AG09319 (cell line): ENCODE results near the gene CSHL1.

ENCODE experiments used
- DNase-seq: peaks from one replicate; pipeline ENCODE4 v3.0.0-alpha.2; 2010; ENCODE audit warnings: low read depth; ENCODE audit errors: extremely low read depth
- TF ChIP-seq, protein P1 (sequence below): IDR thresholded peaks from 2 replicates; pipeline ENCODE4 v1.5.1; 2011; ENCODE audit warnings: low read depth, mild to moderate bottlenecking, inconsistent platforms, low read length, moderate library complexity

Gene CSHL1

DNA sequence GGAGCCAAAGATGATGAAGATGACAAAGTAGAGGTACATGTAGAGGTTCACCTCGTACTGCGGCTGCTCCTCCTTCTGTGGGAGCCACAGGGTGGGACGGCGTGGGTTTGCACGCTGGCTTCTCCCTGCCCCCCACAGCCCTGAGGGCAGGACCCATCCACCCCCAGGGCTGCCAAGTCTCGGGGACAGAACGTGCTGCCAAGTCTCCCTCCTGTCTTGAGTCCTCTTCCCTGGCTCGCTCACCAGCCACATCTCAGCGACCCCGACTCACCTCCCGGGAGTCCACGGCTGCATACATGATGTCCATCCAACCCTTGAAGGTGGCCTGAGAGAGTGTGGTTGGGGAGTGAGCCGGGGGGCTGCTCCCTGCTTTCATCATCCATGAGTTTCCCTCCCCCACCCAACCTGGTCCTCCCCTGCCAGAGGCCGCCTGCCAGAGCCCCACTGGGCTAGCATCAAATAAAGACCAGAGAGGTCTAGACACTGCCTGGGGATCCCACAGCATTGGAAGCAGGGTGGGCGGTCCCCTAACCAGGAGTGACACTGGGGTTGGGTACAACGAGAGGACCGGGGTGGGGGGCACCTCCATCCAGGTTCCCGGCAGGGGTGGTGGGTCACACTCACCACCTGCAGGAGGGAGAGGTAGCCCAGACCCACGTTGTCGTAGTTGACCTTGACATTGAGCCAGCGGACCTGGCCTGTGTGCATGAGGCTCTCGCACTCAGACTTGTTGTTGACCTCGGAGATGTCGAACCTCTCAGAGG is 33.9 kb upstream of the CSHL1 start:
- TF ChIP-seq, protein P1, sequence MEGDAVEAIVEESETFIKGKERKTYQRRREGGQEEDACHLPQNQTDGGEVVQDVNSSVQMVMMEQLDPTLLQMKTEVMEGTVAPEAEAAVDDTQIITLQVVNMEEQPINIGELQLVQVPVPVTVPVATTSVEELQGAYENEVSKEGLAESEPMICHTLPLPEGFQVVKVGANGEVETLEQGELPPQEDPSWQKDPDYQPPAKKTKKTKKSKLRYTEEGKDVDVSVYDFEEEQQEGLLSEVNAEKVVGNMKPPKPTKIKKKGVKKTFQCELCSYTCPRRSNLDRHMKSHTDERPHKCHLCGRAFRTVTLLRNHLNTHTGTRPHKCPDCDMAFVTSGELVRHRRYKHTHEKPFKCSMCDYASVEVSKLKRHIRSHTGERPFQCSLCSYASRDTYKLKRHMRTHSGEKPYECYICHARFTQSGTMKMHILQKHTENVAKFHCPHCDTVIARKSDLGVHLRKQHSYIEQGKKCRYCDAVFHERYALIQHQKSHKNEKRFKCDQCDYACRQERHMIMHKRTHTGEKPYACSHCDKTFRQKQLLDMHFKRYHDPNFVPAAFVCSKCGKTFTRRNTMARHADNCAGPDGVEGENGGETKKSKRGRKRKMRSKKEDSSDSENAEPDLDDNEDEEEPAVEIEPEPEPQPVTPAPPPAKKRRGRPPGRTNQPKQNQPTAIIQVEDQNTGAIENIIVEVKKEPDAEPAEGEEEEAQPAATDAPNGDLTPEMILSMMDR, result no peak
- no peak for DNase-seq

DNA sequence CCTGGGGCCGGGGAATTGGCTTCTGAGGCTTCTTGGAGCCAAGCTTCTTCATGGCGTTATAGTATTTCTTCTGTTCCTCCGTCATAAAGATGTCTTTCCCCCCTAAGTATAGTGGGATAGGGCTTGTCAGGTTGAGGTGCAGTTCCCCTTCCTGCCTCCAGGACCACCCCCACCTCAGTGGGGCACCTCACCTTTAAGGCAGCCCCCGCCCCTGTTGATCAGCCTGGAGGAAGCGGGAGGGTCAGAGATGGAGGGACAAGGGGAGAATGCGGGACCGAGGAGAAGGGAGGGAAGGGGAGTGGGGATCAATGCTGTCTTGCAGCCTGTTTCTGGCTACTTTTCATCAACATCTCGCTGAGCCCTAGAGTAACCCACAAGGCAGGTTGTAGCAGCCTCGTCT is 32.7 kb upstream of the CSHL1 start:
- no peak for DNase-seq
- TF ChIP-seq, protein P1, result no peak

DNA sequence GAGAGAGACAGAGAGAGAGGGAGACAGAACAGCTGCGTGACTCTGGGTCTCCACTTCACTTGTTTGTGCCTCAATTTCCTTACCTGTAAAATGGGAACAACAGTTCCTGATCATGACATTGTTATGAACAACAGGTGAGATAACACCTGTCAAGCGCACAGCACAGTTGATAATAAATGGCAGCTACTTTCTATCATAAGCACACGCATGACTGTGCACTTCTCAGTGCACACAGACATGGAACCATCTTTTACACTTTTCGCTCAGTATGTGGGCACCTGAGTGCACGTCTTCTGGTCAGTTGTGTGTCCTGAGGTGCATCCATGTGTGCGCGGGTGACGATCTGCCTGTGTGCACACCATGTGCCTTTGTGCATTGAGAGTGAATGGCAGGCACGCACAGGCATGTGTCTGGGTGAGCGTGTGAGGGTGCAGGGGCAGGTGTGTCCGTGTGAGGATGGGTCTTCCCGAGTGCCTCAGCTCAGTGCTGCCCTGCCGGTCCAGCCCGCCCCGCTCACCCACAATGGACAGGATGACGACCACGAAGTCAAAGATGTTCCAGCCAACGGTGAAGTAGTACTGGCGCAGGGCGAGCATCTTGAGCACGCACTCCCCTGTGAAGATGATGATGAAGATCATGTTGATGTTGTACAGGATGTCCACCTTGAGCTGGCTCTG is 31.4 kb upstream of the CSHL1 start:
- DNase-seq, result no peak

DNA sequence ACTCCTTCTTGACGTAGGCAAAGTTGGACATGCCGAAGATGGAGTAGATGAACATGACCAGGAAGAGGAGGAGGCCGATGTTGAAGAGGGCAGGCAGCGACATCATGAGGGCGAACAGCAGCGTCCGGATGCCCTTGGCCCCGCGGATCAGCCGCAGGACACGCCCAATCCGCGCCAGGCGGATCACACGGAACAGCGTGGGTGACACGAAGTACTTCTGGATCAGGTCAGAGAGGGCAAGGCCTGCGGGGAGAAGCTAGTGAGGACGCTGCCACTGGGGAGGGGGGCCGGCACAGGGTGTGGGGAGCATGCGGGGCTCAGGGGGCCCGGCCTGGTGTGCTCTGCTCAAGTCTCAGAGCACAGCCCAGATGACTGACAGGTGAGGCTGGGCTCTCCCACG is 30.7 kb upstream of the CSHL1 start:
- DNase-seq, result no peak
- TF ChIP-seq, protein P1, result no peak

More for the DNA sequence above, 31.4 kb upstream of the CSHL1 start:
- TF ChIP-seq, protein P1, result no peak

GRCh38 chr17:63941162-63941561 is 30.1 kb upstream of the CSHL1 start:
- TF ChIP-seq, protein P1, result no peak
- no peak for DNase-seq

DNA sequence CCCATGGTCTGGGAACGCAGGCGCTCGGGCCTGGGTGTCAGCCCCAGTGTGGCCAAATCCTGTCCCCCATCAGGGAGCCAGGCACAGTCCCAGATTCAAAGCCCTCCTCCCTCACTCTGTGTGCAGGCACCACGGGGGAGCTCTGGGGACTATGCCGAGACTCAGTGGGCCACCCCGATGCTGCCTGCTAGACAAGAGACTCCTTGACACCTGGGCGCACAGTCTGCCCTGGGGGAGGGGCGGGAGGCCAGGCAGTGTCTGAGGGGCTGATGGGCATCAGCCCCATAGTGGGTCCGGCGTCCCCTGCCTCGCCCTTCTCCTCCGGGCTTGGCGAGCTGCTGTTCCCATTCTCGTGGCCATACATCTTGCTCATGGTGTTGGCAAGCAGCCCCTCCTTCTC is 29.5 kb upstream of the CSHL1 start:
- DNase-seq, result no peak
- TF ChIP-seq, protein P1, result no peak

- no peak for DNase-seq
- TF ChIP-seq, protein P1, result no peak
Observed at GRCh38 chr17:63939884-63940283, 28.8 kb upstream of the CSHL1 start.
